Suprapubic skin (tissue), 4 donors: ENCODE results near the gene DYNLRB1. TPM values are rescaled to one million over a fixed set of nuclear protein-coding genes. Genes with fewer than 3 reads are reported as not detected.

ENCODE experiments used
- DNase-seq, 2 donors: peaks; one replicate each; pipeline ENCODE4 v3.0.0-alpha.2; 2019; ENCODE audit warnings: low spot score in 2 of 2
- H3K27ac ChIP-seq: fragments of 200-600 bp; sonication (generic); one replicate; pipeline ENCODE4 v1.5.1; 2019
- H3K27me3 ChIP-seq: fragments of 200-600 bp; sonication (generic); one replicate; pipeline ENCODE4 v1.5.1; 2019
- H3K36me3 ChIP-seq: fragments of 200-600 bp; sonication (generic); one replicate; pipeline ENCODE4 v1.5.1; 2019
- H3K4me1 ChIP-seq: fragments of 200-600 bp; sonication (generic); one replicate; pipeline ENCODE4 v1.5.1; 2019
- H3K4me3 ChIP-seq: fragments of 200-600 bp; sonication (generic); one replicate; pipeline ENCODE4 v1.5.1; 2019; ENCODE audit warnings: mild to moderate bottlenecking
- H3K9me3 ChIP-seq: fragments of 200-600 bp; sonication (generic); one replicate; pipeline ENCODE4 v1.5.1; 2019
- EP300 ChIP-seq: sonication (generic); formaldehyde crosslinking; IDR thresholded peaks from one replicate; pipeline ENCODE4 v1.6.1; 2017; ENCODE audit warnings: antibody characterized with exemption
- POLR2A ChIP-seq, 2 donors: fragments of 450-650 bp; IDR thresholded peaks; one replicate each; pipeline ENCODE4 v1.6.1; 2017; ENCODE audit warnings: antibody characterized with exemption in 2 of 2, mild to moderate bottlenecking in 2 of 2, moderate library complexity in 2 of 2
- POLR2AphosphoS5 ChIP-seq, 3 donors: sonication (generic); formaldehyde crosslinking; IDR thresholded peaks; one replicate each; pipeline ENCODE4 v1.6.1; 2017; ENCODE audit warnings: antibody characterized with exemption in 3 of 3
- WGBS: methylation state at CpG from one replicate; pipeline ENCODE4 v1.1.5; 2018; 5-methylcytosine and 5-hydroxymethylcytosine counted together
- total RNA-seq, 4 donors: library from RNA; depleted of rRNA; stranded (reverse); fragments of >200 nt; gene quantifications; one replicate each; pipeline ENCODE4 v1.1.0, GENCODE V29; 2016
- TF ChIP-seq, protein P1 (sequence below), 2 donors: fragments of 200-600 bp in 1 of 2; fragments of 450-650 bp in 1 of 2; sonication (generic) in 1 of 2; IDR thresholded peaks; one replicate each; pipeline ENCODE4 v1.5.1; 2016 to 2019; ENCODE audit warnings: antibody characterized with exemption in 2 of 2, mild to moderate bottlenecking in 1 of 2, moderate library complexity in 1 of 2

Gene DYNLRB1
- total RNA-seq, 4 donors from 2014 or later: 143 to 270 (median 225) TPM

DNA sequence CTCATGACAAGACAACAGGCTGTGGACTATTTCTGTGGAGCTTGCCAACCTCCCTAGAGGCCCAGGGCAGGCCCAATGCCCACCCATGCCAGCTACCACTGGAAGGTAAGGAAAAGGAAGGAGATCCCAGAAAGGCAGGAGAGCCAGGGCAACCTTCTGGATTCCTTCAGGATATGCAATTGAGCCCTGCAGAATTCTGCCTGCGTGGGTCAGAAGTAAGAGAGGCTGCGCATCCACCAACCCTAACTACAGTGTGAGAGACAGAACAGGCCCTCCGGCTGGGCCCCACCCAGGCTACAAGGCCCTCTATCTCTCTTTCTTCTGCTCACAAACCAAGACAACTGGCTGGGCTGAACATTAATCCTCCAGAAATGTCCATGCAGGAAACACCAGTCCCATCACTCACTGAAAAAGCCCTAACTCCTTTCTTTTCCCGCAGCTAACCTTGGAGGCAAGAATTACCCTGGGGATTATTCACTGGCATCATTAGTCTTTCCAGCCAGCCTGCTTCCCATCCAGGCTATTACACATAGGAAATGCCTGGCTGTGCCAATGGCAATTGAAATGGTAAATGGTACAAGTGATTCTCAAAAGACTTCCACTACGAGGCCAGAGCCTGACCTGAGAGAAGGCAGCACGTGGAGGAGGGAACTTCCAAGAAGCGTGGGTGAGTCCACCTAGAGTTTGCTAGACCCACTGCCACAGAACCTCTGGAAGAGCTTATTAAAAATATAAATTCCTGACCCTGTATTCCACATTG lies 57.5 kb downstream of the DYNLRB1 start:
- no peak overlapping the region for H3K27ac ChIP-seq
- TF ChIP-seq, protein P1, sequence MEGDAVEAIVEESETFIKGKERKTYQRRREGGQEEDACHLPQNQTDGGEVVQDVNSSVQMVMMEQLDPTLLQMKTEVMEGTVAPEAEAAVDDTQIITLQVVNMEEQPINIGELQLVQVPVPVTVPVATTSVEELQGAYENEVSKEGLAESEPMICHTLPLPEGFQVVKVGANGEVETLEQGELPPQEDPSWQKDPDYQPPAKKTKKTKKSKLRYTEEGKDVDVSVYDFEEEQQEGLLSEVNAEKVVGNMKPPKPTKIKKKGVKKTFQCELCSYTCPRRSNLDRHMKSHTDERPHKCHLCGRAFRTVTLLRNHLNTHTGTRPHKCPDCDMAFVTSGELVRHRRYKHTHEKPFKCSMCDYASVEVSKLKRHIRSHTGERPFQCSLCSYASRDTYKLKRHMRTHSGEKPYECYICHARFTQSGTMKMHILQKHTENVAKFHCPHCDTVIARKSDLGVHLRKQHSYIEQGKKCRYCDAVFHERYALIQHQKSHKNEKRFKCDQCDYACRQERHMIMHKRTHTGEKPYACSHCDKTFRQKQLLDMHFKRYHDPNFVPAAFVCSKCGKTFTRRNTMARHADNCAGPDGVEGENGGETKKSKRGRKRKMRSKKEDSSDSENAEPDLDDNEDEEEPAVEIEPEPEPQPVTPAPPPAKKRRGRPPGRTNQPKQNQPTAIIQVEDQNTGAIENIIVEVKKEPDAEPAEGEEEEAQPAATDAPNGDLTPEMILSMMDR (IDR thresholded peaks at IDR 0.05): no peak
- TF ChIP-seq POLR2AphosphoS5 (IDR thresholded peaks at IDR 0.05) (no peak), EP300 (no peak), POLR2A (IDR thresholded peaks at IDR 0.05) (no peak)
- no peaks in the 10 kb centered on the region for H3K9me3 ChIP-seq
- peaks cover 8% of the 10 kb centered on the region for H3K4me1 ChIP-seq
- H3K4me3 ChIP-seq: no peak overlapping the region
- no peaks in the 10 kb centered on the region for H3K27me3 ChIP-seq
- DNase-seq: peak in 1 of 2 donors; percentile 45
- H3K36me3 ChIP-seq: peaks cover 32% of the 10 kb centered on the region
- WGBS: 91% methylated on average over 7 of the region's 7 CpGs

DNA sequence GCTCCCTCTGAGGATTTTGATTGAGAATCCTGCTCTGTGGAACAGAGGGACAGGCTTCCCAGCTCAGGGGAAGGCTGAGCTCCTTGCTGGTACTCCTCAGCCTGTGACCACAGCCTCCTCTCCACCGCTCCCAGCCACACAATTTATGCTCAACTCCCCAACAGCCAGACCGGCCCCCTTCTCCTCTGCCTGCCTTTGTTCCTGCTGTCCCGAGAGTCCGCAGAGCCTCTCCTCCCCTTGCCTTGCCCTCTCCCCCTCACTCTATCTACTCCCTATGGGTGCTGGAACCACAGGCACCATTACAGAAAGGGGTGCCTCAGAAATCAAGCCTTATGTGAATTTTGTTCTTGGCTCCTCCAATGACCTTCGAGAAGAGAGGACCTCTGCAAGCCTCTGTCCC lies 58.2 kb downstream of the DYNLRB1 start:
- Histone ChIP-seq H3K36me3 (peaks cover 30% of the 10 kb centered on the region), H3K27me3 (no peaks in the 10 kb centered on the region), H3K4me3 (no peak overlapping the region), H3K27ac (no peak overlapping the region), H3K9me3 (no peaks in the 10 kb centered on the region), H3K4me1 (peaks cover 14% of the 10 kb centered on the region)
- WGBS: 95% methylated on average over 5 of the region's 5 CpGs
- peak in 1 of 2 donors; percentile 41 for DNase-seq
- TF ChIP-seq POLR2AphosphoS5 (IDR thresholded peaks at IDR 0.05) (no peak), POLR2A (IDR thresholded peaks at IDR 0.05) (no peak), EP300 (no peak)
- TF ChIP-seq, protein P1 (IDR thresholded peaks at IDR 0.05): no peak

DNA sequence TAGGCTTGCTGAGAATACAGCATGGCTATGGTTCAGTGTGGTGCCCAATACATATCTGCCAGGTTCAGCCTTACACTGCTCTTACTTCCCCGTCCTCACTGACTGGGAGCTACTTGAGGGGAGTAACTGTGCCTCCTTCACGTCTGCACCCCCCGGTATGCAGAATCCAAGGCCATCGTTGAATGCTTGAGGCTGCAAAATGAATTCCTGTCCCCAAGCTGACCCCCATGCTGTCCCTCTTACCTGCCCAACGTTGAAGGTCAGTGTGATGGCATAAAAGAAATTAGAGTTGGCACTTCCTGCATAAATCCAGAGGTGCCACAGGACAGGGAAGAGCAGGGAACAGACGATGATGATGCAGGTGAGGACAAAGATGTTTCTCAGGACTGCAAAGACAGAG lies 58.6 kb downstream of the DYNLRB1 start:
- DNase-seq: no peak
- H3K36me3 ChIP-seq: peaks cover 30% of the 10 kb centered on the region
- 97% methylated on average over 6 of the region's 6 CpGs for WGBS

DNA sequence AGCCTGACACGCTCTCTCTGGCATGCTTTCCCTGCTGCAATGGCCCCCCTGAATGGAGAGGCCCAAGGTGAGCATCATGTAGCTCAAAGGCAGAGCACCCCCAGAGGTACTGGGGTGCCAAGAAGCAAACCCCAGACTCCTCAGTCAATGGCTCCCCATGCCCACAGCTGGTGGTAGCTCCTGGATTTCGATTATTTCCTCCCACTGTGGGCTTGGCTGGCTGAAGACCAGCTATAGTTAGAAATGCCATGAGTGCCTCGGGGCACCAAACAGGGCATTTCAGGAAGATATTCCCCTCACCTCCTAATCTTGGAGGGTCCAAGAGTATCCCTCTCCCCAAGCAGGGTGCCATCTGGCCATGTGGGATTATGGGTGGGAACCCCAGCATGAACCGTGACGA lies 59.0 kb downstream of the DYNLRB1 start:
- H3K4me1 ChIP-seq: peaks cover 23% of the 10 kb centered on the region
- peaks cover 34% of the 10 kb centered on the region for H3K36me3 ChIP-seq
- TF ChIP-seq, protein P1 (IDR thresholded peaks at IDR 0.05): no peak
- TF ChIP-seq POLR2A (IDR thresholded peaks at IDR 0.05): no peak
- no peak for TF ChIP-seq POLR2AphosphoS5 (IDR thresholded peaks at IDR 0.05)
- no peak for TF ChIP-seq EP300
- no peak for DNase-seq
- no peaks in the 10 kb centered on the region for H3K27me3 ChIP-seq
- H3K4me3 ChIP-seq: no peak overlapping the region
- no peaks in the 10 kb centered on the region for H3K9me3 ChIP-seq
- H3K27ac ChIP-seq: no peak overlapping the region
- WGBS: 100% methylated on average over 4 of the region's 5 CpGs

More for the DNA sequence above, 58.6 kb downstream of the DYNLRB1 start:
- no peak overlapping the region for H3K4me3 ChIP-seq
- no peaks in the 10 kb centered on the region for H3K9me3 ChIP-seq
- TF ChIP-seq POLR2A (IDR thresholded peaks at IDR 0.05) (no peak), EP300 (no peak), POLR2AphosphoS5 (IDR thresholded peaks at IDR 0.05) (no peak)
- TF ChIP-seq, protein P1 (IDR thresholded peaks at IDR 0.05): no peak
- H3K27ac ChIP-seq: no peak overlapping the region
- H3K4me1 ChIP-seq: peaks cover 18% of the 10 kb centered on the region
- no peaks in the 10 kb centered on the region for H3K27me3 ChIP-seq

DNA sequence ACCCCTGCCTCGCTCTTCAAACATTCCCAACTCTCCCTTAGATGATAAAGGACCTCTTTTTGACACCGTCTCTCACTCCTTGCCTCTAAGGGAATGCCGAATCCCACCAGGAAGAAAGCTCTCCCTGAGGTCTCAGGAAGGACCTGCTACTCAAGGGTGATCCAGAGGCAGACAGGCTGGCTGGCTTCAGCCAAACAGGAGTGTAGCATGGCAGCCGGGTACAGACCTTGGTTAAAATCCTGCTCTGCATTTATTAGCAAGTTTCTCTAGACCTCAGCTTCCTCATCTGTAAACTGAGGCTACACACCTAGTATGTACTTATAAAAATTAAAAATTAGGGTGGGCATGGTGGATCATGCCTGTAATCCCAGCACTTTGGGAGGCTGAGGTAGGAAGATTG lies 59.5 kb downstream of the DYNLRB1 start:
- 96% methylated on average over 4 of the region's 4 CpGs for WGBS
- TF ChIP-seq, protein P1 (IDR thresholded peaks at IDR 0.05): no peak
- TF ChIP-seq POLR2A (IDR thresholded peaks at IDR 0.05): no peak
- TF ChIP-seq POLR2AphosphoS5 (IDR thresholded peaks at IDR 0.05): no peak
- no peak for TF ChIP-seq EP300
- Histone ChIP-seq H3K9me3 (no peaks in the 10 kb centered on the region), H3K4me3 (no peak overlapping the region), H3K36me3 (peaks cover 32% of the 10 kb centered on the region), H3K4me1 (peaks cover 26% of the 10 kb centered on the region), H3K27ac (no peak overlapping the region), H3K27me3 (no peaks in the 10 kb centered on the region)
- DNase-seq: no peak
